Activated T-cell treated with anti-CD3 and anti-CD28 coated beads for 1 hour (primary cell): Measurements from ENCODE around the gene MBD1.
"Not testable (repeated sequence)": the region's sequence is repeated elsewhere in the genome, so short reads cannot be mapped to it uniquely, and the experiment has no call there.

ENCODE experiments used
- DNase-seq: peaks from one replicate; pipeline ENCODE4 v3.0.0-alpha.2; 2020; ENCODE audit warnings: low read depth

The MBD1 gene, protein sequence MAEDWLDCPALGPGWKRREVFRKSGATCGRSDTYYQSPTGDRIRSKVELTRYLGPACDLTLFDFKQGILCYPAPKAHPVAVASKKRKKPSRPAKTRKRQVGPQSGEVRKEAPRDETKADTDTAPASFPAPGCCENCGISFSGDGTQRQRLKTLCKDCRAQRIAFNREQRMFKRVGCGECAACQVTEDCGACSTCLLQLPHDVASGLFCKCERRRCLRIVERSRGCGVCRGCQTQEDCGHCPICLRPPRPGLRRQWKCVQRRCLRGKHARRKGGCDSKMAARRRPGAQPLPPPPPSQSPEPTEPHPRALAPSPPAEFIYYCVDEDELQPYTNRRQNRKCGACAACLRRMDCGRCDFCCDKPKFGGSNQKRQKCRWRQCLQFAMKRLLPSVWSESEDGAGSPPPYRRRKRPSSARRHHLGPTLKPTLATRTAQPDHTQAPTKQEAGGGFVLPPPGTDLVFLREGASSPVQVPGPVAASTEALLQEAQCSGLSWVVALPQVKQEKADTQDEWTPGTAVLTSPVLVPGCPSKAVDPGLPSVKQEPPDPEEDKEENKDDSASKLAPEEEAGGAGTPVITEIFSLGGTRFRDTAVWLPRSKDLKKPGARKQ

DNA sequence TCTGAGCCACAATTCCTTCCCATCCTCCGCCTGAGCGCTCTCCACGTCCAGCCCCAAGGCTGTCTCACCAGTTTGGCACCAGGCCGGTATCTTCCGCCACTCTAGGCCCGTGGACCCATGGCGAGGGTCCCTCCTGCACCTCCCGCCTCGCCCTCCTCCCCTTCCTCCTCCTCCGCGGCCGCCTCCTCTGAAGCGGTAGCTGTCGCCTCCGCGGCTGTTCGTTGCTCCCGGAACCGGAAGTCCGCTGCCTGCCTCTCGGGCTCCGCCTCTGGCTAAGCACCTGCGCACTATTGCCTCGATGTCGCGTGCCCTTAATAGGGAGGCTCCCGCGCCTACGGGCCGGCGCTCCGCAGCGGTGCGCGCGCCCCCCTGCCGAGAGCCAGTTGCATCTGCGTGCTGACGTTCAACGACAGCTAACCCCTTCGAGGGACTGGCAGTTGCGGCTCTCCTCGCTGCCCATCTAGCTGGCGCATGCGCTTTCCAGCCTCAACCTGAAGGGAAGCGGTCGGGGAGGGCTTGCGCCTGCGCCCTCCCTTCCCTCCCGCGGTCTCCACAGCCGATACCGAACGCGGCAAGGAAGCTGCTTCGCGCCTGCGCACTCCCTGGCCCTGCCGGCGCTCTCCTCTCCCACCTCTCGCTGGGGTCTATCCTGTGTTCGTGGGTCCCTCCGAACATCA lies at the start of gene MBD1:
Gene MBD1, minus strand, starts transcription at position 229 of the 677 bp plus-strand sequence. CDS start 1,531 bp downstream, outside the sequence.
- DNase-seq: peak; percentile 94

DNA sequence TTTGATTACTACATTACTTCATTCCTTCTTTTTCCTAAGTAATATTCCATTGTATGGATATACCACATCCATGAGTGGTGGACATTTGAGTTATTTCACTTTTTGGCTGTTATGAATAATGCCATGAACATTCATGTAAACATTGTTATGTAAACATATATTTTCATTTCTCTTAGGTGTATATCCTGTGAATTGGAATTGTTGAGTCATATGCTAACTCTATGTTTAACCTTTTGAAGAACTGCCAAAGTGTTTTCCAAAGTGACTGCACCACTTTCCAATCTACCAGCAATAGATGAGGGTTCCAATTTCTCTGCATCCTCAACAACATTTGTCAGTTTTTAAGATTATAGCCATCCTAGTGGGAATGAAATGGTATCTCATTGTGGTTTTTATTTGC lies 48.9 kb upstream of the MBD1 start:
- DNase-seq: no peak

DNA sequence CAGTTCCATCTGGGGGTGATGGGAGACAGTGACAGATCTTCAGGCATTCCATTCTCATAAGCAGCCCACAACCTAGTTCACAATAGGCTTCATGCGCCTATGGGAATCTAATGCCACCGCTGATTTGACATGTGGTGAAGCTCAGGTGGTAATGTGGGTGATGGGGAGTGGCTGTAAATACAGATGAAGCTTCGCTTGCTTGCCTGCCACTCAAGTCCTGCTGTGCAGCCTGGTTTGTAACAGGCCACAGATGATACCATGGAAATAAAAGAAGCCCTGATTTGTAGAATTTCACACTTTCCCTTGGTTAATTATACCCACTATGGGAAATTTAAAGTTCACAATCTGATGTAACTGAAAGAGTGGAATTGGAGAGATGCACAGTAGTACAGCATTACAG lies 46.7 kb upstream of the MBD1 start:
- no peak for DNase-seq

DNA sequence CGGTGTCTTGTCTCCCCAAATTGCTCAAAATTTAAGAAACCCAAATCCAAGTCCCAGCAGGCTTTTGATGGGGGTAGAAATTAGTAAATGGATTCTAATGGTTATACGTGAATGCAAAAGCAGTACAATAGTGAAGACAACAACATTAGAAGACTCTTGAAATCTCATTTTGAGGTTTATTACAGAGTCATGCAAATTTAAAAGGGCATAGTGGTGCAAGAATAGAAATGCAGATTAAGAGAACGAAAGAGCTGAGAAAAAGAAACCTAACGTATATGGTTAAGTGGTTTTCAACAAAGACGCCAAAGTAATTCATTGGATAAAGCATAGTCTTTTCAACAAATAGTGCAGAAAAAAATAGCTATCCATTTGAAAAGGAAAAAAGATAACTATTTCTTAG lies 39.4 kb upstream of the MBD1 start:
- no peak for DNase-seq

DNA sequence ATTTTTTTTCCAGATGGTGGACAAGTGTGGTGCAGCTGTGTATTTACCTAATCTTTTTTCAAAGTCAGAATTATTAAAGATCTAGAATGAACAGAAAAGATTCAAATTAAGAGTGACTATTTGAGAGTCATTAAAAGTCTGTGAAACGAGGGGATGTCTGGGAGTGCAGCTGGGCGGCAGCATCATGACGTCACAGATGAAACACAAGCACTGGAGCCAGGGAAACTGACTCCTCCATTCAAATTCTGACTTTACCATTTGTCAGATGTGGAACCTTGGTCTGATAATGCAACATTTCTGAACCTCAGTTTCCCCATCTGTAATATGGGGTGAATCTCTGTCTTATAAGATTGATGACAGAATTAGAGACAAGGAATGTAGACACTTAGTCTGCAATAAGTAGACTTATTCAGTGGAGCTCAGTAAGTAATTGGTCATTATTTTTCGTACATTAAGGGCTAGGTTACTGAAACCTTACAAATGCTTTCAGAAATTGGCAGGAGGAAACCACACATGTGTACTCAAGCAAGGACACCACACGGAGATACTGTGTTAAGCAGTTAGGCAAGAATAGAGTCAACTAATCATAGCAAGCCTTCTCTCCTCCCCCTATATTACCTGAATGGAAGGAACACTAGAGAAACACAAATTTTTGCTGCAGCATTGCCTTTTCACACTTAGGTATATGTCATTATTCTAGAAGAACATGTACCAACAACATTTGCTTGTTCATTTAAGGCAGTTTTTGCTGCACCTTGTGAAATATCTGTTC lies 34.0 kb upstream of the MBD1 start:
- DNase-seq: no peak

DNA sequence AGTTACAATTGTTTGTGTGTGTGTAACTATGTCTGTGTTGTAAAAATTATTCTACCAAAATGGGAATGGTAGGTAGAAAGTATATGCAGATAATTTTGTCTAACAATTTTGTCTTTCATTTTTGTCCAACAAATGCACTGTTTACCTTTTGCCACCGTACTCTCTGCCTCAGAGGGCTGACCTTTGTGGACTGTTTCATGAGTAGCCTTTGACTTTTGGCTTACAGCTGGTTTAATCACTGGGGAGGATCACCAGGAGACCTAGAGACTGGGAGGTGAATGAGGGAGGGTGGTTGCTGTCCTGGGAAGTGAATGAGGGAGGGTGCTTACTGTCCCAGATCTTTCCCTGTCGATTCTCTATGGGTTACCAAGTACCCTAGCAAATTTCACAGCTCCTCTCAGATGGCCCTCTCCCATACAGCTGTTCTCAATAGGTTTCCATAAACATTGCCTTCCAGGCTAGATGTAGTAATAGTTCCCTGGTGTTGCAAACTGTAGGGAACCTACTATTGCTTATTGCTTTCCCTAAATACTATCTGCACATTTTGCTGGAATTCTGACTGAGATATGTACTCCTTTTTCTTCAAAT lies 32.6 kb upstream of the MBD1 start:
- DNase-seq: no peak

DNA sequence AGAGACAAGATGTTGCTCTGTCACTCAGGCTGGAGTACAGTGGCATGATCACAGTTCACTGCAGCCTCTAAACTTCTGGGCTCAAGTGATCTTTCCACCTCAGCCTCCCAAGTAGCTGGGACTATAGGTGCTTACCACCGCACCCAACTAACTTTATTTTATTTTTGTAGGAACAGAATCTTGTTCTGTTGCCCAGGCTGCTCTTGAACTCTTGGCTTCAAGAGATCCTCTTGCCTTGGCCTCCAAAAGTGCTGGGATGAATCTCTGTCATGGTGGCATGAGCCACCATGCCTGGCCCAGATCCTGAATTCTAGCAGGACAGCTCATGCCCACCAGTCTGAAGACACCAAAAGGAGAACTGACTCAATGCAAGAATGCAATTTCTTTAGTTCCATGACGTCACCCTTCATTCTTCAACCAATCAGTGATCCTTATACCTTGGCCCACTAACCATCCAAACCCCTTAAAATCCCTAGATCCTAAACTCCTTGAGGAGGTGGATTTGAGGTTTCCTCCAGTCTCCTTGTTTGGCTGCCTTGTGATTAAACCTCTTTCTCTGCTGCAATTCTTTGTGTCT lies 31.8 kb upstream of the MBD1 start:
- no peak for DNase-seq

DNA sequence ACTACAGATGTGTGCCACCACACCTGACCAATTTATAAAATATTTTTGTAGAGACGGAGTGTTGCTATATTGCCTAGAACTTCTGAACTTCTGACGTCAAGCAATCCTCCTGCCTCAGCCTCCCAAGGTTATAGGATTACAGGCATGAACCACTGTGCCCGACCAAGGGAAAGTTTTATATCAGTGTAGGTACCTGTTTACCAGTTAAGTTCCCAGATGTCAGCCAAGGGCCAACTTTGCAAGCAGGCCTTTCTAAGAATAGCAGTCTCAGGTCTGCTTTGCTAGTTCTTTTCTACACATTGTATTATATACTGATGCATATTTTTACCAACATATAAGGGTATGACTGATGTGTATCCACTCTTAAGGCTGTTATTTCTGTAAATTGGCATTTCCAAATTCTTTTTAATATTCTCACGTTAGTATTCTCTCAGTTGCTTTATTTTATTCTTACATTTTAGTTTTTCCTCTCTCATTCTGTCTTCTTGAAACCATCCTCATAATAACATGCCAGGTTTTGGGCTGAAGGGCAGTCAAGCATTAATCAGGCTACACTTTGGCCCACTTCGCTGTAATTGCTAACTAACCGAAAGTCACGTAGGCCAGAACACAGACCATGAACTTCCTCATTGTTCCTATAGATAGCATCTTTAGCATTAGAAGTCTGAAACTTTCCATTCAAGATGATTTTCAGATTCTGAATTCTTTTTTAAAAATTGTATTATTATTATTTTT lies 31.1 kb upstream of the MBD1 start:
- DNase-seq: no peak

DNA sequence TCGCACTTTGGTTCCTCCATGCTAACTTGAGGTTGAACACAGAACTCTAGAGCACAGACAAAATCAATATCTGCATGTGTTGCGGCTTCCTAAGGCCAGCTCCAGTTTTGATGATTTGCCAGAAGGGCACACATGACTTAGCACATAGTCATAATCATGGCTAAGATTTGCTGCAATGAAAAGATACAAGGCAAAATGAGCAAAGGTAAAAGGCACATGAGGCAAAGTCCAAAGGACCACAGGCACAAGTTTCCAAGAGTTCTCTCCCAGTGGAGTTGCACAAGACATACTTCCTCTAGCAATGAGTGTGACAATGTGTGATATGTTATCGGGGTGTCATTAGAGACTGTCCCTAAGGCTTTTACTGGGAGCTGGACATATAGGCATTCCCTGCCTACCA lies 30.3 kb upstream of the MBD1 start:
- no peak for DNase-seq

DNA sequence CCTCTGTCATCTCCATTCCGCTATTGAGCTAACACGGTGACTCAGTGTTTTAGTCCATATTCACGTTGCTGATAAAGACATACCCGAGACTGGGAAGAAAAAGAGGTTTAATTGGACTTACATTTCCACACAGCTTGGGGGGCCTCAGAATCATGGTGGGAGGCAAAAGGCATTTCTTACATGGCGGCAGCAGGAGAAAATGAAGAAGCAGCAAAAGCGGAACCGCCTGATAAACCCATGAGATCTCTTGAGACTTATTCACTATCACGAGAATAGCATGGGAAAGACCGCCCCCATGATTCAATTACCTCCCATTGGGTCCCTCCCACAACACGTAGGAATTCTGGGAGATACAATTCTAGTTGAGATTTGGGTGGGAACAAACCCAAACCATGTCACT lies 28.8 kb upstream of the MBD1 start:
- no peak for DNase-seq

DNA sequence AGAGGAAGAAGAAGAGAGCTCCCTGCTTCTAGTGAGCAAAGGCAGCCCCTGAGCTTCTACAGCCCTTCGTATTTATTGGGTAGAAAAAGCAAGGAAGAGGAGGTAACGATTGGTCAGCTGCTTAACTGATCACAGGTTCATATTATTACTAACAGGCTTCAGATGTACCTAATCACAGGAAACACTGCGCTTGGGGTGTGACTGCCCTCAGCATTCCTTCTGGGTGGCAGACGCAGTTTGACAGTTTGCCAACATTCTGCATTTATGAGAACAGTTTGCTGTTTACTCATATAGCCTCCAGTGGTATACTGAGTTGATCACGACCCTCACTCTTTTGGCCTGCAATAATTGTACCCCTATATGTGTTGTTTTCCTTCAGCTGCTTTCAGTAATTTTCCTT lies 27.5 kb upstream of the MBD1 start:
- DNase-seq: not testable (repeated sequence)

DNA sequence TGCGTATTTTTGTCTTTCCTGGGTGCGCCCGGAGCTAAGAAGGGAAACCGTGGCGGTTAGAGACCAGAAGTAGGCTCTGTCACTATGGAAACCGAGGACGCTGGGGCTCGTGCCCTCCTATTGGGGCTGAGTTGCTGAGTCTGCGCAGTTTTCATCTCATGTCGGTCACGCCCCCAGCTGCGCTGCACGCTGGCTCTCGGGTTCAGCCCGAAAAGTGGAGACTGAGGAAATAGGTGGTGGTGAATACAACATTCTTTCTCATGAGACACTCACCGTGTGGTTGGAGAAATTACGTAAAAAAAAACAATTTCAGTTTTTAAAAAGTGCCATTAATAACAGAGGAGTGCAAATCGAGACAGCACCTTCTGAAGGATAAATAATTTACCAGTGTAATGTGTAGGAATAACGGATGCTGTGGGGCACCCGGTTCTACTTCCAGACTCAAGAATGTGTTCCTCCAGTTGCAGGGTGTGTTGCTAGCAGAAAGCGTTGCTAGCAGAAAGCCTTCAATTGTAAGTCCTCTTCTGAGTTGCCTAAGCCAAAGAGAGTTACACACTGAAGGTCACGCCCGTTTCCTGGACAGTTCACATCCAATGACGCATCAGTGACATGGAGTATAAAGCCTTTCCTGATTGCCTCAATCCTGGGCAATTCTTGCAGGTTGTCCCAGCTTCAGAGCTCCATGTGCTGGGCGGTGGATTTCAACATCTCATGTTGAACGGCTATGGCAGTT lies 26.6 kb upstream of the MBD1 start:
- DNase-seq: peak; percentile 85

DNA sequence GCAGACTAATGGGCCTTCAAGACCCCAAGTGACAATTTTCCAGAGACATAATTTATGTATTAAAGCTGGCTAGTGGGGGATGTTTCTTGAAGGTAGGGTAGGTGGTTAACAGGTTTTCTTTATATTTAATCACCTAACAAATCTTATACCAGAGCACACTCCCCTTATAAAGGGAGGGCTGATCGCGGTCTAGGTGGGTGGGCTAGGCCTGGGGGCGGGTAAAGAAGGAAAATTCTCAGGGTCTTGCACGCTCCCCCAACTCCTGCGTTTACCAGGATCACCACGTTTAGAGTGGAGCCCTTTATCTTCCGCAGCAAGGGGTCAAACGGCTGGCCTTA lies 26.0 kb upstream of the MBD1 start:
- DNase-seq: no peak

DNA sequence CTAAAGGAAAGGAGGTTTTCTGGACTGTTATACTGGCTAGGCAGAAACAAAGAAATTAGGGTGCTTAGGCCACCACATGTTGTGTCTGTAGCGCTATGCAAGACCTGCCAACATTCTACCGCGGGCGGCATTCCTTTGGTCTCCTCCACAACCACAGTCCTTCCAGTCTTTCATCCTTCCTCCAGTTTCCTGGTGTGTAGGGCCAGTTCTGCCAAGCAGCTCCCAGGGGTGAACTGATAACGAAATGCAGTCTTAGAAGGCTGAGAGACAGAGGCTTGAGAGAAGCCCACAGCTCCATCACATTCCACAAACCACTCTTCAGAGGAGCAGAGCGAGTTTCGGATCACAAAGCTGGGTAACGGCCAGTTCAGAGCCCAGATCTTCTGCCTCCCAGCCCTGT lies 25.6 kb upstream of the MBD1 start:
- DNase-seq: no peak

DNA sequence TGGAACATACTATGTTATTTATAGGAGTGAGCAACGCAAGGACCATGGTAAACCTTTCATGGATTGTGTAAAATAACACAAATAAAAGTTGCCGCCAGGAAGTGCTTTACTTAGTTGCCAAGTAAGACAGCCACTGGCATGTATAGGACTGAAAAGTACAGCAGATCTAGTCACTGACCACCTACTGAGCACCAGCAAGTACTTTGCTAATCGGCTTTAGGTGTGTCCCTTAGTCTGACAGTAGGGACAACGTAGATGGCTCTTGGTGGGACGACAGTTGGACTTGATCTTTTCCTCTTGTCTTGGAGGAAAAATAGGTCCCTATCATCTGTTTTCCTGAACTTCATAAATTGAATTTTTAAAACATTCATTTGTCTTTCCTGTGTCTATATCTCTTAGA lies 19.8 kb upstream of the MBD1 start:
- DNase-seq: no peak

DNA sequence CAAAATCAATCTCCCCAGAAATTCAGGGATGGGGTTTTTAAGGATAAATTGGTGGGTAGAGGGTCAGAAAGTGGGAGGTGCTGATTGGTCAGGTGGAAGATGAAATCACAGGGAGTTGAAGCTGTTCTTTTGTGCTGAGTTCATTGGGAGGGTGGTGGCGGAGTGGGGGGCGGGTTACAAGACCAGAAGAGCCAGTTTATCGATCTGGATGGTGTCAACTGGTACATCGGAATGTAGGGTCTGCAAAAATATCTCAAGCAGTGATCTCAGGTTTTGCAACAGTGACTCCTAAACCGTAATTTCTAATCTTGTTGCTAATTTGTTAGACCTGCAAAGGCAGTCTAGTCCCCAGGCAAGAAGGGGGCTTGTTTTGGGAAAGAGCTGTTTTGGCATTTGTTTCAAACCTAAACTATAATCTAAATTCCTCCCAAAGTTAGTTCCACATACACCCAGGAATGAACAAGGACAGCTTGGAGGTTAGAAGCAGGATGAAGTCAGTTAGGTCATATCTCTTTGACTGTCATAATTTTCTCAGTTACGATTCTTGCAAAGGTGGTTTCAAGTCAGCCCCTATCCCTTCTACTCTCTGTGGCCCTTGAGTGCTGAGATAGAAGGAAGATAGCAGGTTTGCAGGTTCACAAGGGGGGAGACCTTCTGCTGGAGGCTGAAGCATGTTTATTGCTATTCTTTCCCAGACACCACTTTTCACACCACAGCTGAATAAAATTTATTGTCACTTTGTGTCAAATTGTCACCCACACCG lies 18.5 kb upstream of the MBD1 start:
- no peak for DNase-seq

DNA sequence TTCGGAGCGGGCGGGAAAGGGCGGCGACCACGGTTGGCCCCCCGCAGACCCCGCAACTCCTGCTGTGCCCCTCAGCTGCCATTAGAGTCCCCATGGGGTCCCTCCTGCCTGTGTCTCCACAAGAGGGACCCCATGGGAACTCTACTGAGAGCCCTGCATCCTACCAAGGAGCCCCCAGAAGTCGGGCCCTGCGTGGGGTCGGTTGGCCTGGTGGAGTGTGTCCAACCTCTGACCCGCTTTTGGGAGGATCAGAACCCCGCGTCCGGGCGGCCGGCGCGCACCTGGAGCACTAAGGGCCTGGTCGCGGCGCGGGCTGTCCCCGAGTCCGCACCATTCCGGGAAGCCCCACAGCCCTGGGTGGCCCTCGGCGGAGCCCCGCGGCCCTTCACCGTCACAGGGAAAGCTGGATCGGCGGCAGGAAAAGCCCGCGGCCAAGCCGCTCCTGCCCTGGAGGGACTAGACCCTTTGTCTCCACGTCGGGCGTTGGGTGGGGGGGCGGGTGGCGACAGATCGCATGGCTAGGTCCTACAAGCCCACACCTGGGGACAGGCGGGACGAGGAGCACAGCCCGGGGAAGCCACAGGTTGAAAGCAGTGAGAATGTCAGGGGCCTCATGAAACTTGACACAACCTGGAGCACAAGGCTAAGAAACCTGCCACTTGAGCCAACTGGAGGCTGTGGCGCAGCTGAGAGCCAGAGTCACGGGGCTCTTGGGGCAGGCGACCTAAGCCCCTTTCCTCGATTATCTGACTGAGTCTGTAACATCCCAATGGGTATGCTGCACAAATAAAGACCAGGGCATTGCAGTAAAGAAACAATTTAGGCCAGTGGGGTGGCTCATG lies 17.3 kb upstream of the MBD1 start:
- DNase-seq: no peak

DNA sequence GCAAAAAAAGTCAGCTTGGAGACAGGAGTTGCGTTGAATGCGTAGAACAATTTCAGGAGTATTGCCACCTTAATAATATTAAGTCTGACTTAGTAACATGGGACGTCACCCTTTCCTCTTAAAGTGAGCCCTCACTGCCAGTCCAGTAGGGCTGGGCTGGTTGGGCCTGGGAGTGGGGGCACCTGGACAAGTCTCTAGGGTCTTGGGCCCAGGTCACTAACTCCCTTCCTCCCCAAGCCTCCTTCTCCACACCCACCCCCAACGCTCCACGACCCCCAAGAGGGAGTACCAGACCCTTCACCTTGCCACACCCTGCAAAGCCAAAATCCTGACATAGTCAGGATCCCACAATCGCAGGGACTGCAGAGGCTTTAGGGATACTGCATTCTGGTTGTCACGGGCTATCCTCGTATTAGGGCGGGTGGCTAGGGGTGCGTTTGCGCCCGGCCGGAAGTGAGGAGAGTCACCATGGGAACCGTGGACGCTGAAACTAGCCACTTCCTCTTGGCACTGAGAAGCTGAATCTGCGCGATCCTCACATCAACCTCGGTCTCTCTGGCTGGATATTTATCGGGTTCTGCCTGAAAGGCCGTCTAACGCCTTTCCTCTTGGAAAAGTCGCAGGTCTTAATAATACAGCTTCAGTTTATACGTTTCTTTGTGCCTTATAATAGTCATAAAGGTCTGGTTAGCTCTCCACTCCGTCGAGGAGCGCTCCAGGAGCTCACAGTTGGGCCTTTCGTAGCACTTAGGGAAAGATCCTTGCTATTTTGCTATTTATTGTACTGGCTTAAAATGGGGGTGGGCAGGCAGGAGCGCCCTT lies 16.5 kb upstream of the MBD1 start:
- DNase-seq: peak; percentile 49
